ENCODE results near the gene MTCH2.
"Not testable (repeated sequence)": the region's sequence is repeated elsewhere in the genome, so short reads cannot be mapped to it uniquely, and the experiment has no call there.

Gene MTCH2

GRCh38 chr11:47645500-47645899 lies 3.1 kb upstream of the MTCH2 start:
- intact Hi-C loops (cut with DNase I) = no loop called here
- no peak for DNase-seq

DNA sequence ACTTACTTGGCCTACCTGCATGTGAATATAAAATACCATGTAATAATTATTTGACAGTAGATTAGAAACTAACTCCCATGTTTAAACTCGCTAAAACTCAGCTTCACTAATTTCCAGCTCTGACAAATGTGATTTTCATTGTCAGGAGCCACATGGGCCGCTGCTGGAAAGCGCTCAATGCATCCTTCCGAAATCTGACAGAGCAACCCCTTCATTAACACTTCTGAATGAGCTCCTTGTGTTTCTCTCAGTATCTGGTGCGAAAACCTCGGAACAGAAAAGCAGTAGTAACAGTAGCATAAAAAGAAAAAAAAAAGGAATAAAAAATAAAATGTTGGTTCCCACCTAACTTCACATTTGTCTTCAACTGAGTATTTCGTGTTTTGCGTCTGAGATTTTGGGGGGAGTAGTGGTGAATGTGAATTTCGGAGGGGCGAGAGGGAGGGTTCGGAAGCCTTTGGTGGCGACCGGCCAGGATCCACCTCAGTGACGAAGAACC lies 710 bp downstream of the MTCH2 start:
- intact Hi-C loops (cut with DNase I) = loop anchor here (5.0 kb wide), 2 partner anchors 126 to 206 kb away; partner anchors contain the start of genes FNBP4 and NUP160
- peak in 37 of 42 donors; percentile 12 to 76 (median 47) for DNase-seq

DNA sequence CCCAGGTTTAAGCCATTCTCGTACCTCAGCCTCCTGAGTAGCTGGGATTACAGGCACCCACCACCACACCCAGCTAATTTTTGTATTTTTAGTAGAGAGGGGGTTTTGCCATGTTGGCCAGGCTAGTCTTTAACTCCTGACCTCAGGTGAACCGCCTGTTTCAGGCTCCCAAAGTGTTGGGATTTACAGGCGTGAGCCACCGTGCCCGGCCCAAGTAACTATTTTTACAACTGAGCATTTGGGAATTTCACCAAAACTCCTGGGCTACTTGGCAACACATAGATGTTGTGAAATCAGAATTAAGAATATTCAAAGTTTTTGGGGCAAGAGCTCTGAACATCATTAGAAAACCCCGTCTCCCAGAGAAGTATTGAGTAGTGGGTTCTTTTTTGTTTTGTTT lies 1.9 kb downstream of the MTCH2 start:
- intact Hi-C loops (cut with DNase I) = loop anchor here (5.0 kb wide), 2 partner anchors 127 to 207 kb away; partner anchors contain the start of genes FNBP4 and NUP160
- DNase-seq = peak in 2 of 42 donors; percentile 3 to 27

DNA sequence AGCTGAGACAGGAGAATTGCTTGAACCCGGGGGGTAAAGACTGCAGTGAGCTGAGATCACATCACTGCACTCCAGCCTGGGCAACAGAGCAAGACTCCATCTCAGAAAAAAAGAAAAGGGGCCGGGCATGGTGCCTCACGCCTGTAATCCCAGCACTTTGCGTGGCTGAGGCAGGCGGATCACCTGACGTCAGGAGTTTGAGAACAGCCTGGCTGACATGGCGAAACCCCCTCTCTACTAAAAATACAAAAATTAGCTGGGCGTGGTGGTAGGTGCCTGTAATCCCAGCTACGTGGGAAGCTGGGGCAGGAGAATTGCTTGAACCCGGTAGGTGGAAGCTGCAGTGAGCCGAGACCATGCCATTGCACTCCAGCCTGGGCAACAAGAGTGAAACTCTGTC lies 6.0 kb downstream of the MTCH2 start:
- intact Hi-C loops (cut with DNase I) = not testable (repeated sequence)
- peak in 31 of 42 donors; percentile 8 to 63 (median 34) for DNase-seq

DNA sequence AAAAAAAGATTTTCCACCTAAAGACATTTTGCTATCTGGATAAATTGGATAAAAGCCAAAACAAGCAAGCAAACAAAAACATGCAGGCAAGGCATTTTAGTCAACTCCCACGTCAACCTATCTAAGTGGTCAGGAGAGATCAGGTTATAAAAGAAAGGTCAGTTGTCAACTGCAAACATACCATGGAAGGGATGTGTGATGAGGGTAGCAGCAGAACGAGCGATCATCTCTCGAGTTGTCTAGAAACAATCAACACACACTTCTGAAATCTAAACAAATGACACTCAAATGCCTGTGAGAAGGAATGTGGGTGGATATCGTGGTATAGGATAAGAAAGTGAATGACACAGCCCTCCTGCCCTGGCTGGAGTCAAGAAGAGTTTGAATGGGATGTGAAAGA lies 10.9 kb downstream of the MTCH2 start:
- peak in 2 of 42 donors; percentile 0 to 5 for DNase-seq
- intact Hi-C loops (cut with DNase I) = no loop called here

- intact Hi-C loops (cut with DNase I) = no loop called here
- no peak for DNase-seq
Observed at GRCh38 chr11:47628026-47628425, 14.3 kb downstream of the MTCH2 start.

DNA sequence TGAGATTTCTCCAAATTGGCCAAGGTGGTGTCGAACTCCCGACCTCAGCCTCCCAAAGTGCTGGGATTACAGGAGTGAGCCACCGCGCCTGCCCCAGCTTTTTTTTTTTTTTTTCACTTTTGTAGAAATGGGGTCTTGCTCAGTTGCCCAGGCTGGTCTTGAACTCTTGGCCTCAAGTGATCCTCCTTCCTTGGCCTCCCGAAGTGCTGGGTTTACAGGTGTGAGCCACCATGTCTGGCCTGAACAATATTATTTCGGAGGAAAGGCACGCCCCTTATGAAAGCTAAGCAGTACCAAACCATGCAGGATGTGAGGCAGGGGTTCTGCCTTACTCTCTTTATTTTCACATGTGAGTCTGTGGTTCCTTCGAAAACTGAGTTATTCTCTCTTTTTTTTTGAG lies 16.1 kb downstream of the MTCH2 start:
- intact Hi-C loops (cut with DNase I) = no loop called here
- no peak for DNase-seq

GRCh38 chr11:47620836-47621378 lies 21.5 kb downstream of the MTCH2 start:
- DNase-seq = no peak

GRCh38 chr11:47617417-47617809 lies 24.9 kb downstream of the MTCH2 start:
- intact Hi-C loops (cut with DNase I) = no loop called here

More at GRCh38 chr11:47620836-47621378, 21.5 kb downstream of the MTCH2 start:
- intact Hi-C loops (cut with DNase I) = no loop called here

DNA sequence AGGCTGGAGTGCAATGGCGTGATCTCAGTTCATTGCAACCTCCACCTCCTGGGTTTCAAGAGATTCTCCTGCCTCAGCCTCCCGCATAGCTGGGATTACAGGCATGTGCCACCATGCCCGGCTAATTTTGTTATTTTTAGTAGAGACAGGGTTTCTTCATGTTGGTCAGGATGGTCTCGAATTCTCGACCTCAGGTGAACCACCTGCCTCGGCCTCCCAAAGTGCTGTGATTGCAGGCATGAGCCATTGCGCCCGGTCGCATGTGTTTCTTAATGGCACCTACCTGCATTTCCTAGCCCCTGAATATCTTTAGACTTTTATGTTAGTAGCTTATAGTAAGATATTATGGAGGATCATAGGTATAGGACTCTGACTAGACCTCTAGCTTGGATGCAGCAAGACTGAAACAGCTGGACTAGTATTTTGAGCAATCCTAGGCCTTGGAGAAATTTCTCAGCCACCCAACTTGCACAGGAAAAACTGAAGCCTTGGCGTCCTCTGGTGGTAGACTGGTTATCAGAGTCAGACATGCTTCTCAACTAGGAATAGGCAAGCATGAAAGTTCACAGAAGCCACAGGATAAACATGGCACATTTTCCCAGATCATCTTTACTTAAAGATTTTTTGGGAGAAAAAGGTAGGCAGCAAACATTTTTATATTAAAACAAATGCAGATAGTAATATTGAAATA lies 25.5 kb downstream of the MTCH2 start:
- intact Hi-C loops (cut with DNase I) = no loop called here
- peak in 36 of 42 donors; percentile 46 to 89 (median 73) for DNase-seq

More at GRCh38 chr11:47617417-47617809, 24.9 kb downstream of the MTCH2 start:
- peak in 1 of 42 donors; percentile 1 for DNase-seq

- DNase-seq = peak in 19 of 42 donors; percentile 9 to 87 (median 61)
- intact Hi-C loops (cut with DNase I) = no loop called here
Observed at GRCh38 chr11:47615249-47615648, 27.1 kb downstream of the MTCH2 start.

DNA sequence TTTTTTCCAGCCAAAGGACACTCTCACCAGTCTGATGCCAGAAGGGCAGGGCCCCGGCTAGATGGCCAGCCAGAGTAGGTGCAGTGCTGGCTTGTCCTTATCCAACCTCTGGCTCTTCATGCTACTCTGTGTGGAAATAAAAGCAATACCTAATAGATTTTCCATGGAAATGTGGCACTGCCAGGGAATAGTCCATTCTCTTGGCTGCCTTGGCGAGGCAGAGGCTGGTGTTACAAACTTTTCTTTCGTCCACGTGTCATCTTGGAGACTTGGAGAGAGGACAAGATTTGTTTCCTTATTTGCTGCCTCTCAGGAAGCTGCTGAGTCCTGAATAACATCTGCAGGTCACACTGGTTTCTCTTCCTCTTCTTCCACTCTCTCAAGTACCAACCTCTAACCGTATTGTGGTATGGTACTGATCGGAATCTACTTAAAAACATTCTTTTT lies 31.0 kb downstream of the MTCH2 start:
- intact Hi-C loops (cut with DNase I) = no loop called here
- DNase-seq = peak in 5 of 42 donors; percentile 17 to 51 (median 48)

DNA sequence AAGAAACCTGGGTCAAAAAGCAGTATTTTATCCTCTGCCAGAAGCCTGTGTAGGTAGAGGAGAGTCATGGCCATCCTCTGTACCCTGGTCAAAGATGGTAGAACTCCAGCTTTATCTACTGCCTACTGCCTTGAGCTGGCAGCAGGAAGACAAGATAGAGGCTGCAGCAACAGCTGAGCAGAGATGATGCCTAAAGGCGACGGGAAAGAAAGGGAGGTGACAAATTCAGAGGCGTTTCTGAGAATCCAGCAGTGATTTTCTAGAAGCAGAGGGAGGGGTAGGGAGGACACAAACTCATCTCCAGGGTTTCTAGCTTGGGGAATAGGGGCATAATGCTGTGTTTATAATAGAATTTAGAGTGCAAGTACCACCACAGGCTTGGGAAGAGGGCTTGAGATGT lies 32.7 kb downstream of the MTCH2 start:
- intact Hi-C loops (cut with DNase I) = no loop called here
- DNase-seq = peak in 12 of 42 donors; percentile 11 to 79 (median 53)

- DNase-seq = peak in 6 of 42 donors; percentile 16 to 41 (median 30)
- intact Hi-C loops (cut with DNase I) = no loop called here
Observed at GRCh38 chr11:47607380-47607779, 35.0 kb downstream of the MTCH2 start.

DNA sequence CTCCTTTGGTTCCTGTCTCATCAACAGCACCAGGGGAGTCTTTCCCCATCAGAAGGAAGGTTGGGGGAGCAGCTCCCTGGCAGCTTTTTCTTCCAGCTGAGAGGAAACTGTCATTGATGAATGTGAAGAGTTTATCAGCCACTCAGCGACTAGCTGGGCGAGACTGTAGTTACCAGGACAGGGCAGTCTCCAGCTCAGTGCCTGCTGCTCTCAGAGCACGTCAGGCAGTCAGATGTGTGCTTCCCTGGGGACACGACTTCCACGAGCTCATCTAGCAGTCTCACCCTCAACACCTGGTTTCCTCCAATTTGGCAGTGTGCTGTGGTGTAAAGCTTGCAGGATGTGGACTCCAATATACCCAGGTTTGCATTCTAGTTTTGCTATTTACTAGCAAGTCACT lies 35.6 kb downstream of the MTCH2 start:
- intact Hi-C loops (cut with DNase I) = no loop called here

DNA sequence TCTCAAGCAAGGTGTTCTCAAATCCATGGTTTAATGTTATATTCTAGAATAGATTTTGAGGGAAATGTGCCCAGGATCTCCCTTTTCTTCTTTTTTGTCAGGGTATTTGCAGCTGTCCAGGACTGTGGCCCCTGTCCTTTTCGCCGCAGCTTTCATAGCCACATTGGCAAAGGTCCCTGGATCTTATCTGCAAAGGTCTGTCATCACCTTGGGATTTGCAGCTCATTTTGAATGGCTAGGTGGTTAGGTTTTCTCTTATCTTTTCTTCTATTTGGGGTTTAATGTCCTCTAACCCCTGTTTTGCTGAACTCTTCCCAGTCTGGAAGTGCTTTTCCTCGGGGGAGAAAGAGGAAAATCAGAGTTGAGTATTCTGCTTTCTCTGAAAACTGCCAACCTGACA lies 36.4 kb downstream of the MTCH2 start:
- intact Hi-C loops (cut with DNase I) = no loop called here
- peak in 4 of 42 donors; percentile 2 to 16 (median 14) for DNase-seq

More for the DNA sequence above, 35.6 kb downstream of the MTCH2 start:
- peak in 6 of 42 donors; percentile 6 to 39 (median 25) for DNase-seq

- DNase-seq = no peak
- intact Hi-C loops (cut with DNase I) = no loop called here
Observed at GRCh38 chr11:47603295-47603694, 39.1 kb downstream of the MTCH2 start.

DNA sequence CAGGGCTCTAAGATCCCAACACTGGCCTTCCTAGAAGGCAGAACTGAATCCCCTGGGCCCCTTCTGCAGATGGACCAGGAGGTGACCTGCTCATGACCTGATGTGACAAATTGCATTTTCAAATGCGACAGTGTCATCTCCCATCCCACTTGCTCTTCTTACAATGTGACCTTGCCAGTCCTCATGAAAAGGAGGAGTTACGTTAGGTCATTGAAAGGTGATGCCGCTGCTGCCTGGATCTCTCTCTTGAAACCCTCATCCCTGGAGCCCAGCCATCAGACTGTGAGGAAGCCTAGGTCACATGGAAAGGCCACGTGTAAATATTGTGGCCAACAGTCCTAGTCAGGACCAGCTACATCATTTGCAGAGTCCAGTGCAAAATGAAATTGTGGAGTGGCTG lies 42.5 kb downstream of the MTCH2 start:
- intact Hi-C loops (cut with DNase I) = no loop called here
- DNase-seq = peak in 3 of 42 donors; percentile 36 to 55 (median 53)

GRCh38 chr11:47595967-47596366 lies 46.4 kb downstream of the MTCH2 start:
- no peak for DNase-seq
- intact Hi-C loops (cut with DNase I) = no loop called here

DNA sequence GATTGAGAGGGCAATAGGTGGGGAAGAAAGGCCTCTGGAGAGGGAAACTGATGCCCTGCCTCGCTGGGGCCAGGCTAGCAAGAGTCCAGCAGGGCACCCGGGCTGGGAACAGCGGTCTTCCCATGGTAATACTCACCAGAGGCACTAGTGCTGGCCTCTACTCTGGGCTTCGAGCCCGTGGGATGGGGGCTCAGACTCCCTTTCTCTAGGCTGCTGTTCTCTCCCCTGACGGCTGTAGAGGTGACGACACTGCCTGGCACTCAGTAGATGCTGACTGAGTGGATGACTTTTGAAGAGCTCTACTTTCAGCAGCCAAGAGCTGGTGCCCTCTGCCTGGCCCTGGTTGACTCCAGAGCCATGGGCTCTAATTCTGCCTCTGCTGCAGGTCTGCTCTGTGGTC lies 47.3 kb downstream of the MTCH2 start:
- DNase-seq = peak in 12 of 42 donors; percentile 24 to 79 (median 55)

More for the DNA sequence above, 47.3 kb downstream of the MTCH2 start:
- intact Hi-C loops (cut with DNase I) = no loop called here
